Calu3 (cell line): ENCODE data around the gene FRAS1. TPM values are rescaled to one million over a fixed set of nuclear protein-coding genes. Genes with fewer than 3 reads are reported as not detected.
A peak's percentile ranks its signal among the peaks of the same experiment; 100 is the strongest.
"Not testable (repeated sequence)": the region's sequence is repeated elsewhere in the genome, so short reads cannot be mapped to it uniquely, and the experiment has no call there.

Source experiments
- BruUV-seq: library from RNA; stranded (reverse); fragments of 400-500 nt; replicated peaks from 2 replicates; lab custom pipeline; 2021; lab: Mats Ljungman, UMichigan
- CTCF ChIA-PET: fragments of 300-600 bp; sonication (Branson Sonifier 250); formaldehyde crosslinking; loops from one replicate; lab custom pipeline; 2022; ENCODE audit warnings: antibody characterized with exemption; lab: Charles Lee
- DNase-seq: peaks from one replicate; pipeline ENCODE4 v3.0.0; 2022
- H3K27ac Mint-ChIP-seq: one replicate; pipeline ENCODE4 v1.8.0; 2022; ENCODE audit warnings: mixed read lengths; ENCODE audit not compliant: unreplicated experiment
- H3K27me3 Mint-ChIP-seq: one replicate; pipeline ENCODE4 v1.8.0; 2022; ENCODE audit warnings: mixed read lengths; ENCODE audit not compliant: unreplicated experiment
- H3K36me3 Mint-ChIP-seq: one replicate; pipeline ENCODE4 v1.8.0; 2022; ENCODE audit warnings: mild to moderate bottlenecking, moderate library complexity, mixed read lengths; ENCODE audit not compliant: insufficient read depth, unreplicated experiment
- H3K4me1 Mint-ChIP-seq: one replicate; pipeline ENCODE4 v1.8.0; 2022; ENCODE audit warnings: mild to moderate bottlenecking, low read depth, mixed read lengths; ENCODE audit not compliant: unreplicated experiment
- H3K4me3 Mint-ChIP-seq: one replicate; pipeline ENCODE4 v1.8.0; 2022; ENCODE audit warnings: mild to moderate bottlenecking, low read depth, moderate library complexity, mixed read lengths; ENCODE audit not compliant: unreplicated experiment
- H3K9me3 Mint-ChIP-seq: one replicate; pipeline ENCODE4 v1.8.0; 2022; ENCODE audit warnings: low read depth, mixed read lengths; ENCODE audit not compliant: unreplicated experiment
- CTCF ChIP-seq: fragments of 200-600 bp; IDR thresholded peaks from one replicate; pipeline ENCODE4 v1.8.0; 2022; ENCODE audit warnings: antibody characterized with exemption; ENCODE audit not compliant: unreplicated experiment
- intact Hi-C: fragments of 100-400 bp; cut with micrococcal nuclease; formaldehyde crosslinking; loops from one replicate; pipeline ENCODE4 v1.10.0; 2022; ENCODE audit not compliant: unreplicated experiment
- total RNA-seq: library from RNA; stranded (reverse); gene quantifications from 2 replicates; pipeline ENCODE4 v1.2.3, GENCODE V29; 2022

Gene FRAS1
- total RNA-seq, 1 experiment from 2014 or later: 29.4 TPM

DNA sequence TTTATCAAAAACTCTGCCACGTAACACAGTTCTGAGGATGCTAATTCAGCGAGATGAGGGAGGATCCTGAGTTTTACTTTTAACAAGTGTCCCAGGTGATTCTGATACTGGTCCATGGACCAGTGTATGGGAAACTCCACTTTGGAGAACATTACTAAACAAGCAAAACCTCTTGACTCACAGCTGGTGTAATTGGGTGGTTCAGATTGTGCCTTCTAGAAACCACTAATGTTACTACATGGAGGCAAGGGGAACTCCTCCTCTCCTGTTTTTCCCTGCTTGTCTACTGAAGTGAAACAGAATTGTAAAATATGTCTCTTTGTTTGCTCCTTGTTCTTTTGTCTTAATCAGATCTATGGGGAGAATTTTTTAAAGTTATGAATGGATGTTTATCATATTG is 62.6 kb downstream of the FRAS1 start:
- Mint-ChIP-seq H3K4me1 (peaks cover 2% of the 10 kb centered on the region), H3K27ac (no peak overlapping the region), H3K9me3 (no peaks in the 10 kb centered on the region), H3K36me3 (no peaks in the 10 kb centered on the region), H3K4me3 (no peak overlapping the region), H3K27me3 (no peaks in the 10 kb centered on the region)
- CTCF ChIA-PET: no interaction called here
- intact Hi-C loops: no loop called here
- no peak for DNase-seq
- no TSS peak for BruUV-seq
- TF ChIP-seq CTCF: no peak

DNA sequence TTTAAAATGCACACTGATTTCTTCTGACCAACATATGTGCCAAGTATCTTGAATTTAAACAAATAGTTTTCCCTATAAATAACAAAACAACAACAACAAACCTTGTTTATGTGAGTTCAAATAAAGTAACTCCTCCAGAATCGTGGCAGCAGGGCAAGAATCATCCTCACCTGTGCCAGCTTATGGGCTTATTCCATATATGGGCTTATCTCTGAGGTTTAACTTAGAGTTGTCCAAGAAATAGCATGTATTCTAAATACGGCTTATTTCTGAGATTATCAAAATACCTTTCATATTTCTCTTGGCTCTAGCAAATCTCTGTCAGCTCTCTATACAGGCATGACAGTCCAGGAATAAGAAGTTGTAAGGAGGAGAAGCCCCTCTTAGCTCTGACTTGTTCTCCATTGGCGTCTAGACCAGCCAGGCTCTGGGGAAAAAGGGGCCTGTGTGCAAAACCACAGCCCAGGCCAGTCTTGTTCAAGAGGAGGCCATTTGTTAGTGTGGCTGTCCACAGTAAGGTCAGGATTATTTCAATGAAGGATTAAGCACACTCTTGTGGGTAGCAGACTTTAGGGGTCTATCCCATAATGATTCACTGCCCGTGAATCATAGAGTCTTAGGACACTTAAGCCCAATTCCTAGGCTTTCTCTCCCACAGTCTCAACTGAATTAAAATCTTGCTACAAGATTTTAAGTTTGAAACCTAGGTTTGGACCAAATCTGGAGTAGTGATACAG is 63.2 kb downstream of the FRAS1 start:
- no peak overlapping the region for H3K27ac Mint-ChIP-seq
- BruUV-seq: no TSS peak
- H3K4me1 Mint-ChIP-seq: peaks cover 8% of the 10 kb centered on the region
- H3K36me3 Mint-ChIP-seq: no peaks in the 10 kb centered on the region
- no peaks in the 10 kb centered on the region for H3K9me3 Mint-ChIP-seq
- no peaks in the 10 kb centered on the region for H3K27me3 Mint-ChIP-seq
- no peak for DNase-seq
- intact Hi-C loops: no loop called here
- no peak overlapping the region for H3K4me3 Mint-ChIP-seq
- no peak for TF ChIP-seq CTCF
- CTCF ChIA-PET: no interaction called here

- Mint-ChIP-seq H3K27ac (no peak overlapping the region), H3K36me3 (no peaks in the 10 kb centered on the region), H3K9me3 (no peaks in the 10 kb centered on the region), H3K27me3 (no peaks in the 10 kb centered on the region), H3K4me1 (peaks cover 14% of the 10 kb centered on the region), H3K4me3 (no peak overlapping the region)
- intact Hi-C loops: no loop called here
- CTCF ChIA-PET: no interaction called here
- no peak for DNase-seq
- no peak for TF ChIP-seq CTCF
- BruUV-seq: no TSS peak
Observed at GRCh38 chr4:78121338-78121904, 64.3 kb downstream of the FRAS1 start.

DNA sequence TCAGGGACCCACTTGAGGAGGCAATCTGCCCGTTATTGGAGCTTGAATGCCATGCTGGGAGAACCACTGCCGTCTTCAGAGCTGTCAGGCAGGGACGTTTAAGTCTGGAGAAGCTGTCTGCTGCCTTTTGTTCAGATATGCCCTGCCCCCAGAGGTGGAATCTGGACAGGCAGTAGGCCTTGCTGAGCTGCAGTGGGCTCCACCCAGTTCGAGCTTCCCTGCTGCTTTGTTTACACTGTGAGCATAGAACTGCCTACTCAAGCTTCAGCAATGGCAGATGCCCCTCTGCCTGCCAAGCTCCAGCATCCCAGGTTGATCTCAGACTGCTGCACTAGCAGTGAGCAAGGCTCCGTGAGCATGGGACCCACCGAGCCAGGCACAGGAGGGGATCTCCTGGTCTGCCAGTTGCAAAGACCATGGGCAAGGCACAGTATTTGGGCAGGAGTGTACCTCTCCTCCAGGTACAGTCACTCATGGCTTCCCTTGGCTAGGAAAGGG is 68.8 kb downstream of the FRAS1 start:
- DNase-seq: peak; percentile 55
- H3K4me1 Mint-ChIP-seq: peaks cover 29% of the 10 kb centered on the region
- H3K27me3 Mint-ChIP-seq, intact Hi-C loops, H3K4me3 Mint-ChIP-seq, H3K9me3 Mint-ChIP-seq, H3K27ac Mint-ChIP-seq, H3K36me3 Mint-ChIP-seq, BruUV-seq: not testable (repeated sequence)
- CTCF ChIA-PET: interaction anchor here (1.3 to 1.8 kb wide), 2 partner anchors 24 to 51 kb away, joined by 4 read pairs; no protein-coding TSS in a partner anchor
